GM19452 (cell line): ENCODE measurements around the gene HTT.
"Not testable (repeated sequence)": the region's sequence is repeated elsewhere in the genome, so short reads cannot be mapped to it uniquely, and the experiment has no call there.

Experiments
- ATAC-seq: cut with Tn5 transposase; IDR thresholded peaks from one replicate; pipeline ENCODE4 v1.9.1; 2021; ENCODE audit not compliant: unreplicated experiment

HTT gene

DNA sequence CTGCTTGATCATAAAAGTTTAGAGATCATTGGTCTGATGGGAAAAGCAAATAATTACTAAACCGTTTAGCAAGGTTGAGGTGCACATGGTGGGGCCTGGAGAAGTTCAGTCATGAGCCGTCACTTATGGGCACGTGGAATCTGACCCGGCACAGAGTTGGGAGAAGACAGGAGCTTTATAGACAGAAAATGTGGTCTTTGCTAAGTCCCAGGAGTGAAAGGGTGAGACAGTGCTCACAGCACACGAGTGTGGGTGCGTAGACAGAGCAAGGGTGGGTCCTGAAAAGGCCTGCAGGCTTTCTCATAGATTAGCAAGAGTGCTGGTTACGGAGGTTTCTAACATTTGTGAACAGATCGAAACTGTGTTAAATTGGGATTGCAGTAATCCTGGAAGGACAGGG, 43.8 kb downstream of the HTT start:
- no peak for ATAC-seq

DNA sequence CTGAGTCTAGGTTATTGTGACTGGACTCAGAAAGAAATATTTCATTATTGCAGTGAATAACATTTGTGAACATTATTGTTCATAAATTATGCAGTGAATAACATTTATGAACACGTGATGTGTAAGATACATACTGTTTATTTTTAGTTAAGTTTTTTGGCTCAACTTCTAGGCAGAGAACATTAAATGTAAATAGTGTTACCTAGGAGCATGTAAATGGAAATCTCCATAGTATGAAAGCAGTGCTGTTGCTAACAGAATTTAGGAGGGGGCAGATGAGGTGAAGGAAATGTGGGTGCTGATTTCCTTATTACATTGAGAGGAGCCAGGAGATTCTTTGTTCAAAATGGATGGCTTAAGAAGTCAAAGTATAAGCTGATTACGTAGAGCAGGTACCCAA, 45.0 kb downstream of the HTT start:
- no peak for ATAC-seq

DNA sequence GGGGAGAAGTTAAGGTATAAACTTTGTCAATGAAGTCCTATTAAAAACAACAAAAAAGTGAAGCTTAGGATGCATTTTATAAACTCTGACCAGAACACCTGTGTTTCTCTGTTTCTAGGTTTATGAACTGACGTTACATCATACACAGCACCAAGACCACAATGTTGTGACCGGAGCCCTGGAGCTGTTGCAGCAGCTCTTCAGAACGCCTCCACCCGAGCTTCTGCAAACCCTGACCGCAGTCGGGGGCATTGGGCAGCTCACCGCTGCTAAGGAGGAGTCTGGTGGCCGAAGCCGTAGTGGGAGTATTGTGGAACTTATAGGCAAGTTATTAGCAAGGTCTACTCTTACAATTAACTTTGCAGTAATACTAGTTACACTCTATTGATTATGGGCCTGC, 46.6 kb downstream of the HTT start:
- no peak for ATAC-seq

DNA sequence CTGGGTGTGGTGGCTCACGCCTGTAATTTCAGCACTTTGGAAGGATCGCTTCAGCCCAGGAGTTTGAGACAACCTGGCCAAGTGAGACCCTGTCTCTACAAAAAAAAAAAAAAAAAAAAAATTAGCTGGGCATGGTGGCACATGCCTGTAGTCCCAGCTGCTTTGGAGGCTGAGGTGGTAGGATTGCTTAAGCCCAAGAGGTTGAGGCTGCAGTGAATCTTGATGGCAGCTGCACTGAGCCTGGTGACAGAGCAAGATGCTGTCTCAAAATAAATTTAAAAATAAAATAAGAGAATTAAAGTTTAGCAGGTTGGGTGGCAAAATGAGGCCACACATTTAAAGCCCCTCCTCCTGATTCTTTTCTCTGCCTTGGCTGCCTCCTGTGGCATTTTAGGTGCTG, 47.1 kb downstream of the HTT start:
- ATAC-seq = no peak

DNA sequence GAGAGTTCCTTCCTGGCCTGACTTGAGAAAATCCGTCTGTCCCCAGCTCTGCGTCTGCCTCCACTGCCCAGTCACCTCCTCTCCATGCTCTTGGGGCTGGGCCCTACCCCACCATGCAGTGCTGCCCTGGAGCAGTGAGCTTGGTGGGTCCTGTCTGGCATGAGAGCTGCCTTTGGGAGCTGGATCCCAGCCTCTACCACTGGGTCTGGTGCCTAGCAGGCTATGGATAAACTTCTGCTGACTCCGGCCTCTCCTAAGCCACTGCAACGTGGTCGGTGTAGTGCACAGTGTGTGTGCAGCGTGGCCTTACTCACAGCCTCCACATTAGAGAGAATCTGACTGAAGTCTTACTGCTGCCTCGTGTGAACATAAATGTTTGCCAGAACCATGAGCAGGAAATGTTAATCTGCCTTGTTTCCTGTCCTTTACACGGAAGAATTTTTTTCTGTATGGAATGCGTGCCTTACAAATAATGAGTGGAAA, 47.6 kb downstream of the HTT start:
- ATAC-seq = no peak

DNA sequence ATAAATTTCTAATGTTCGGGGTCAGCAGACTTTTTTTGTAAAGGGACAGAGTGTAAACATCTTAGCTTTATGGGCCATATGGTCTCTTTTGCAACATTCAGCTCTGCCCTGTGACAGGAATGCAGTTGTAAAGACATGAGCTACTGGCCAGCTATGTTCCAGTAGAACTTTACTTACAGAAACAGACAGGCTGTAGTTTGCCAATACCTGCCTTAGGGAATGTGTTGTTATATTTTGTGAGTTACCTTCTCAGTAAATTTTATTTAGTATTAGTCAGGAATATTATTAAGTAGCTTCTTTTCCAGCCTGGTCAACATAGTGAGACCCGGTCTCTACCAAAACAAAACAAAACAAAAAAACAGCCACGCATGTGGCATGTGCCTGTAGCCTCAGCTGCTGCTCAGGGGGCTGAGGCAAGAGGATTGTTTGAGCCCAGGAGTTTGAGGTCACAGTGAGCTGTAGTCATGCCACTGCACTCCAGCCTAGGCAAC, 48.7 kb downstream of the HTT start:
- ATAC-seq = no peak

DNA sequence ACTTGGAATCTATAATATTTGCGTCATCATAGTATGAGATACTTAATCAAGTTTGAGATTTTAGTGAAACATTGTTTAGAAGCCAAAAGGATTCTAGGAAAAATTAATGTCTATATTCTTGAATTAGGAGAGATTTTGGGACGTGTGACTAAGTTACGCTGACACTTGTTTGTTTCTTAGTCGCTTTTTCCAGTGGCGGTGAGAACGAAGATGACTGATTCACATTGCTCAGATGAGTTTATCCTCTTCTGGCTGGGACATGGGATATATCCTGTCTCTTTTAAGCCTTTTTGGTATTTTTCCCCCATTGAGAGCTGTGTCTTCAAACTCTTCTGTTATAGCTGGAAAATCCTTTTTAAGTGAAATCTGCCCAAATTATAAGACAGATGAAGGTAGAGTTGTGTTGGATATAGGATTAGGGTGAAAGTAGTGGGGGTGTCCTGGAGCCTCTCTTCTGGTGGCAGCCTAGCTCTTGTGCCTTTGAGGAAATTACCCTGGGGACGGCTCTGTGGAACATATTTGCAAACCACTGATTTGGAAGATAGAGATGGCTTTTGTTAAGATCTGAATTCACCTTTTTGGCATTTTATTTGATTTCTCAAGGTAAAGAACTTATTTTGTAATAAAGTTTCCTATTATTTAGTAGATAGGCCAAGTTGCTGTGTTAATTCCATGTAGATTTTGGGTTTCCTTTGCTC, 49.7 kb downstream of the HTT start:
- ATAC-seq = no peak

DNA sequence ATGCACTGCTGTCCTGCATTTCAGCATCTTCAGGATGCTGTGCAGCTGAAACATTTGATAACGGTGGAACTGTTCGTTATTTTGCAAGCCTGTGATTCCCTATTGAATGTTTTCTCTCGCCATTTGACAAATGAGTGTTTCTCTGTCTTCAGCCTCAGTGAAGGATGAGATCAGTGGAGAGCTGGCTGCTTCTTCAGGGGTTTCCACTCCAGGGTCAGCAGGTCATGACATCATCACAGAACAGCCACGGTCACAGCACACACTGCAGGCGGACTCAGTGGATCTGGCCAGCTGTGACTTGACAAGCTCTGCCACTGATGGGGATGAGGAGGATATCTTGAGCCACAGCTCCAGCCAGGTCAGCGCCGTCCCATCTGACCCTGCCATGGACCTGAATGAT, 52.6 kb downstream of the HTT start:
- ATAC-seq = no peak

DNA sequence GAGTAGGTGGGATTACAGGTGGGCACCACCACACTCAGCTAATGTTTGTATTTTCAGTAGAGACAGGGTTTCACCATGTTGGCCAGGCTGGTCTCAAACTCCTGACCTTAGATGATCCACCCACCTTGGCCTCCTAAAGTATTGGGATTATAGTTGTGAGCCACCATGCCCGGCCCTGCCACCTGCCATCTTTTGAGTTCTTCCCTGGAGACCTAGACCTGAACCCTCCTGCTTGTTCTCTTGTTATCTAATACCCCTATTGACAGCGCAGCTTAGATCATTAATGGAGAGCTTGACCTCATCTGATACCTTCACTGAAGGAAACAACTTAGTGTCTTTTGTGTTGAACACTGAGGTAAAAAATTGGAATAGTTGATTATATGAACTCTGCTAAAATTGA, 53.6 kb downstream of the HTT start:
- no peak for ATAC-seq

DNA sequence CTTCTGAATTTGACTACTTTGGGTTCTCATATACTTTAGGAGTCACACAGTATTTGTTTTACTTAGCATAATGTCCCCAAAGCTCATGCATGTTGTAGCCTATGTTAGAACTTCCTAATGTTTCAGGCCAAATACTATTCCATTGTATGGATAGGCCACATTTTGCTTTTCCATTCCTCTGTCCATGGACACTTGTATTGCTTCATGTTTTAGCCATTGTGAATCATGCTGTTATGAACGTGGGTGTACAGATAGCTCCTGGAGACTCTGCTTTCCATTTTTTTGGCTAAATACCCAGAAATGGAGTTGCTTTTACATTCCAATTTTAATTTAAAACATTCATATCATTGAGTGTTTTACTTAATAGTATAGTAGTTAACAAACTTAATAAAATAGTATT, 54.5 kb downstream of the HTT start:
- no peak for ATAC-seq

DNA sequence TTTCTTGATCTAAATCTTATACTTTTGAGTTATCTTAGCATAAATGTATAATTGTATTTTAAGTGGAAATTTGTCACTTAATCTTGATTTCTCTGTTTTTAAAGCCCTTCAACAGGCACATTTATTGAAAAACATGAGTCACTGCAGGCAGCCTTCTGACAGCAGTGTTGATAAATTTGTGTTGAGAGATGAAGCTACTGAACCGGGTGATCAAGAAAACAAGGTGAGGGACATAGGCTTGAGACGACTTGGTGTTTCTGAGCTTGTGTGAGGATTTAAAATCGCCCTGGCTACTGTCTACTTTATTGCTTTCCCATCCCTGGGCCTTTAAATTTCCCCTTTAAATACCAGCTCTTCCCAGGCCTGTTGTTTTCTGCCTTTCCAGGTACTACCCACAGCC, 55.7 kb downstream of the HTT start:
- no peak for ATAC-seq

DNA sequence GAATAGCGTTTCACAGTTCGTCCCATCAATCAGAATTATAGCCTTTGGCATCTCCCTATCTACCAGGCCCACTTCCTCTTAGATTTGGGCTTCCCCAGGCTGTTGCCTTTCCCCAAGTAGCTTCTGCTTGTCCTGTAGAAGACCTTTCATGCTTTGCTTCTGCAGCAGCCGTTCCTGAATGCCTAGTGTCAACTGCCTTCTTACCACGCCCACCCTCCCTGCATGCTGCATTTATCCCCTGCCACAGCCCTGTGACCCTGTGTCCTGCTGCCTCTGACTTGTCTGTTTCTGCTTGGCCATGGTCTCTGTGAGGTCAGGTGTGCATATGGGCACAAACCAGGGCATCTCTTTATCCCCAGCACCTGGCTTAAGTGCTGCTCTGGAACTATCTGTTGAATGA, 56.3 kb downstream of the HTT start:
- ATAC-seq = no peak

DNA sequence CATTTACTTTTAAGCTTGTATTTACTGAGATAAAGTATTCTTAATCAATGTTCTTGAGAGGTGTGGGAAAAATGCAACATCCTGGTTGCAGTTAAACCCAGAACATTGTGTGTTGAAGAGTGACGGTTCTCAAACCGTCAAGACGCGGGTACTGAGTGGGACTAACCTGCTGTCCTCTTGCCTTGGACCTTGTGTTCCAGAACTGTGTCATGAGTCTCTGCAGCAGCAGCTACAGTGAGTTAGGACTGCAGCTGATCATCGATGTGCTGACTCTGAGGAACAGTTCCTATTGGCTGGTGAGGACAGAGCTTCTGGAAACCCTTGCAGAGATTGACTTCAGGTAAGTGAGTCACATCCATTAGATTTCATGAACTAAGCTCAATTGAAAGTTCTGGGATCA, 59.7 kb downstream of the HTT start:
- ATAC-seq = no peak

DNA sequence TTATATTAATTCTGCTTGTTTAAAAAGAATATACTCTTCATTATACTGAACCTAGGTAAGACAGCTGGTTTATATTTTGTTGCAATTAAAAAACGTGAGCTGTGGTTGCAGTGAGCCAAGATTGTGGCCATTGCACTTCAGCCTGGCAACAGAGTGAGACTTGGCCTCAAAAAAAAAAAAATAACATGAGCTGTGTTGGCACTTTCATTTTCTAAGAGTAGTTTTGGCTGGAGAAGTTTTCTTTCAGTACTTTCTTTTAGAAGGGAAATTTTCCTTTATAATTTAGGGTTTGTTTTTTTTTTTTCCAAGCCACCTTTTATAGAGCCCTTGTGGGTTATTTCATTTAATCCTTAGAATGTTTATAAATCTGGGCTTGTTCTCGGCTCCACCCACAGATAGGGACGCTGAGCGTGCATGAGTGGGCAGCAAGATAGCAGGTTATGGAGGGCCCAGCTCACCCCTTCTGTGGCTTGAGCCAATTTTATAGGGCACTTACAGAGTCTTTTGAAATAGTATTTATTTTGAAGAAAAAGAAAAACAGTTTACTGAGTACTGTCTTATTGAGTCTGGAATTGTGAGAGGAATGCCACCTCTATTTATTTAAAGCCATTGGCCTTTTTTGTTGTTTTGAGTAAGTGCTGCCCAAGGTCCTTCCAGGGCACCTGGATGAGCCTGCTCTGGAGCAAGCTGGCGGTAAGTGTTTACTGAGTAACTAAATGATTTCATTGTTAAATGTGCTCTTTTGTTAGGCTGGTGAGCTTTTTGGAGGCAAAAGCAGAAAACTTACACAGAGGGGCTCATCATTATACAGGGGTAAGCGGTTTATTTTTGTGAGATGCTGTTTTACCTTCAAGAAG, 60.9 kb downstream of the HTT start:
- ATAC-seq = no peak

DNA sequence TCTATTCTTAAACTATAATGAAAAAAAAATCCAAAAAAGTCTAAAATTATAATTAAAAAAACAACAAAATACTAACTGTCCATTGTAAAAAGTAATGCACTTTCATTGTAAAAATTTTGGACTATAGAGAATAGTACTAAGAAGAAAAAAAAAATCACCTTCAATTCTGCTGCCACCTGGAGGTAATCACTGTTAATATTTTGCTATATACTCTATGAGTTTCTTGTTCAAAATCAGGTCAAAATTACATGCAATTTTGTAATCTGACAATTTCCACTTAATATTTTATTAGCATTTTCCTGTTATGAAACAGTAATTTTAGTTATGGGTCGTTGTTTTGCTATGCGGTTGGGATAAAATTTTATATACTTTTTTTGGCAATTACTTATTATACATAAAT, 62.0 kb downstream of the HTT start:
- ATAC-seq = no peak

DNA sequence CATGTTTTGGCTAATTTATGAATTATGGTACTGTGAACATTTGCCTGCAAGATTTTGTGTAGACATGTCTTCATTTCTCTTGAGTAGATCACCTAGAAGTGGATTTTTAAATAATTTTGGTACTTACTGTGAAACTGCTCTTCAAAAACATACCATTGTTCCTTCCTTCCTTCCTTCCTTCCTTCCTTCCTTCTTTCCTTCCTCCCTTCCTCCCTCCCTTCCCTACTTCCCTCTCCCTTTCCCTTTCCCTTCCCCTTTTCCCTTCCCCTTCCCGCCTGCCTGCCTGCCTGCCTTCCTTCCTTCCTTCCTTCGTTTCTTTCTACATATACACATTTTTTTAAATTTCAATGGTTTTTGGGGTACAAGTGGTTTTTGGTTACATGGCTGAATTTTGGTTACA, 63.4 kb downstream of the HTT start:
- ATAC-seq = no peak

DNA sequence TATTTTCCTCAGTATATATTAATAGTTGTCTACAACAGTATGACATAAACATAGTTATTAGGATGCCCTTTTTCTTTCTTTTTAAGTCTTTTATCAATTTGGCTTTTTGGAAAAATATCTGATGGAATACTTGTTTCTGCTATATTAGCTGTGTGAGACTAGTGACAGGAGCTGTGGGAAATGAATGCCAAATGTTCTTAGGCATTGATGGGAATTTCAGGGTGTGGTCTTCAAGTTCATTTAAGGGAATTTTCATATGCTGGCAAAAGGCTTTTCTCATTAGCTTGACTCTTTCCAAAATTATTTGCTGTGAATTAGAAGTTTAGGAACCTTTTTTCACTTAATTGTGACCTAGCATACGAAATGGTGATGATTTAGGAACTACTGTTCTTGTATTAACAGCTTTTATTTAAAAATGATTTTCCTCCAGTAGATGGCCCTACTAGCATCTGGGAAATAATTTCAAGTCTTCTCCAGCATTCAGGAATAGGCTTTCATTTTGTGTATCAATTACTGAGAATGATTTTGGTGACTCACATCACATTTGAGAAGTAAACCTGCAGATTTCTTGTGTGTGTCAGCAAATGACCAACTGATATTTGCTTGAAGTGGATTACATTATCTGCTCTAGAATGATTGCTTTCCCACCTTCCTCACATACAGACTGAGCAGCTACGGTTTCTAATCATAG, 70.9 kb downstream of the HTT start:
- ATAC-seq = no peak

DNA sequence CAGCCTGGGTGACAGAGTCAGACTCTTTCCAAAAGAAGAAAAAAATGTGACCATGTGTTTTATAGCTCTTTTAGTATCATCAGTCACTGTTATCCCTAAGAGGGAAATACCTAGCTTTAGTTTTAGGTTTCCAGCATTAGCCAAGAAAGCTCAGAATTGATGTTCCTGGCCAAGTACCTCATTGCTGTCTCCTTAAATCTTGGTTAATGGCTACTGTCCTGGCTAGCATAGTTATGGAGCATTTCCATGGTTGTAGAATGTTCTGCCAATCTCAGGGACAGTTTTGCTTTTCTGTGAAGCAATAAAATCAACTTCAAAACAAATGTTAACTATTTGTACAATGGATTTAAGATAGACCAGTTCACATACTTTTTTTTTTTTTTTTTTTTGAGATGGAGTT, 74.4 kb downstream of the HTT start:
- ATAC-seq = no peak

DNA sequence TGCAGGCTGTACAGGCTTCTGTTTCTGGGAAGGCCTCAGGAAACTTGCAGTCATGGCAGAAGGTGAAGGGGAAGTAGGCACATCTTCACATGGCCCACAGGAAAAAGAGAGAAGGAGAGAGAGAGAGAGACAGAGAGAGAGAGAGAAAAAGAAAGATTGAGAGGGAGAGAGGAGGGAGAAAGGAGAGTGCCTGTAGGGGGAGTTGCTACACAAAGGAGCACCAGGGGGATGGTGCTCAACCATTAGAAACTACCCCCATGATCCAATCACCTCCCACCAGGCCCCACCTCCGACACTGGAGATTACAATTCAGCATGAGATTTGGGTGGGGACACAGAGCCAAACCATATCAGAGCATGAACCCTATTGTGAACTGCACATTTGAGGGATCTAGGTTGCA, 76.8 kb downstream of the HTT start:
- not testable (repeated sequence) for ATAC-seq

DNA sequence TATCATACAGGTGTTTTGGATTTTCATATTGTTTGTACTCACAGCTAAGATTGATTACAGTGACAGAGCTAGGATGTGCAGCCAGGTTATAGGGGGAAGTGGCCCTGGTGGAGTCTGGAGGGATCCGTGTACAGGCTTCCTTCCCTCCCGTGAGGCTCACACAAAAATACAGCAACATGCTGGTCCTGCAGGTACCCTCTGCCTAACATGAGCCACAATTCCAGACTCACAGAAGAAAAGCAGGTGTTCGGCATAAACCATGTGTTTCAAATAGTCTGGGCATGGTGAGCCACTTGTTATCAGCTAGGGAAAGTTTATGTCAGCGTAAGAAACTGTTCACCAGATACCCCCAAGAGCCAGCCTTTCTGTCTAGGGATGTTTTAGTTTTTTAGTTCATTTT, 82.9 kb downstream of the HTT start:
- no peak for ATAC-seq

DNA sequence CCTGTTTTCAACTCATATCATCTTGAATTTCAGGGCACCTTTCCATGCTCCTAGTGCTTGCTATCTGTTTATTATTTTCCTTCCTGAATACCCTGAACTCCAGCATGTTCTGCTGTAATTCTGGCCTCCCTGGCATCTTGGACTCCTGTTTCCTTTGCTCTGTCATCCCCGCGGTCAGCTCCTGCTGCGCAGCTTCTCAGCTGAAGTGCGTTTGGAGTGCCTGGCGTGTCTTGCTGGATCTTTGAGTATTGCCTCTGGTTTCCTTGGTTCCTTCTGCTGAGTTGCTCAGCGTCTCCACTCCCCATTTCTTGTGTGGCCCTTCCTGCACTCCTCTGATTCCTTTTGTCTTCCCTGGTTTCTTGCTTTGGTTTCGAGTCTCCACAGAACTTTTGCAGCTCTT, 84.4 kb downstream of the HTT start:
- no peak for ATAC-seq

DNA sequence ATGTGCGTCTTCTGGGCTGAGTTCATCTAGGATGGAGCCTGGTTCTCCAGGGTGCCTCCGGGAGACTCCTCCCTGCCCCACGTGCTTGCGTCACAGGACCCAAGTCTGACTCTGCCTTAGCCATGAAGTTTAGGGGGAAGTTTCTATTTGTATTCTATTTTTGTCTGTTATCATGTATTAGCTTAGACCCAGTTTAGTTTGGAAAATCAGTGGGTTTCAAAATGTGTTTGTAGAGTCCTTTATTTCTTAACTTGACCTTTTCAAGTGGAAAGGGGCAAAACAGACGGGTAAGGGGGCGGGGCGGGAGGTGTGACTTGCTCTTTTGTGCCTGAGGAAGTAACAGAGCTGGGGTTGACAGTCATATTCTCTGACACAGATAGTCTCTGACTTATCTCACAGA, 86.0 kb downstream of the HTT start:
- no peak for ATAC-seq
